GM08714 (cell line): Measurements from ENCODE around the gene C14orf39.

Source experiments
- H3K4me3 ChIP-seq: fragments of 200-500 bp; sonication (Bioruptor generic); 2 replicates; pipeline ENCODE4 v1.5.1; 2014; ENCODE audit warnings: mild to moderate bottlenecking, low read length, inconsistent platforms
- ZNF274 ChIP-seq: IDR thresholded peaks from 2 replicates; pipeline ENCODE4 v1.6.1; 2012; ENCODE audit warnings: mild to moderate bottlenecking, low read depth, low read length

The C14orf39 gene, protein sequence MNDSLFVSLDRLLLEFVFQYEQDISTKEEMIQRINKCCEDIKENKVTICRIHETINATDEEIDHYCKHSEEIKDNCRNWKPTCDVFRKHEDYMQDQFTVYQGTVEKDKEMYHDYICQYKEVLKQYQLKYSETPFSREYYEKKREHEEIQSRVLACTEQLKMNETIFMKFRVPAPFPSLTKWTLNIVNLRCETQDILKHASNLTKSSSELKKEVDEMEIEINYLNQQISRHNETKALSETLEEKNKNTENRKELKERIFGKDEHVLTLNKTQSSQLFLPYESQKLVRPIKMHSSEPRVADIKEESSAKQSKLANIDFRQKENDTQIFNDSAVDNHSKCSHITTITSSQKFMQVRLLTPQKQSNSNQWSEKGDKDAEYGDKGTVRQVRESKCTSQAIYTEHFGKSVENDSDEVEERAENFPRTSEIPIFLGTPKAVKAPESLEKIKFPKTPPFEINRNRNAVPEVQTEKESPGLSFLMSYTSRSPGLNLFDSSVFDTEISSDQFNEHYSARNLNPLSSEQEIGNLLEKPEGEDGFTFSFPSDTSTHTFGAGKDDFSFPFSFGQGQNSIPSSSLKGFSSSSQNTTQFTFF

DNA sequence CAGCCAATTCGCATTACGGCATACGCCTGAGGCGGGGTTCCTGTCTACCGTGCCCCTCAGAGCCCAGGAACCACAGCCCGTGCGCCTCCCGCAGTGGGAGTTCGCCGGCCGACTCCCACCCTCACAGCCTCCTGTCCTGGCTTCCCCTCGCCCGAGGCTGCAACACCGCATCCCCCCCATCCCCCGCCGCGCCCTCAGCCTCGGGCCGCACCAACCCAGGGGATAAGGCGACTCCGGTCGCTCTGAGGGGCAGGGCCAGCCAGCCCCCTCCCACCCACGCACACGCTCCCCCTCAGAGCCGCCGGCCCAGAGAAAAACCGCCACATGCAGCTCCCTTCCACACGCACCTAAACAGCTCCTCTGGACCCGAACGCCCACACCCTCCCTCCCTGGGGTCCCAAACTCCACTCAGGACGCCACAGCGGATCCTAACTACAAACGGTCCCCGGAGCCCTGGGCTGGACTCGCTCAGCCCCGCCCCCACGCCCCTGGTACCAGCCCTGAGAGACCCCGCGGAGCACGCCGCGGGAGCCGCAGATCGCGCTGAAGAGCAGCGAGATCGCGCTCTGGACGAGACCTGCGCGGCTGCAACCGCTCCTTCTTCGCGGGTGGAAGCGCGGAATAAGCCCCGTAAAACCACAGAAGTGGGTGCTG is at the start of gene C14orf39:
Gene C14orf39, minus strand, starts transcription at position 466 of the 654 bp plus-strand sequence. CDS start 985 bp downstream, outside the sequence.
- H3K4me3 ChIP-seq: no peak within 1 kb of the TSS
- TF ChIP-seq ZNF274: no peak

DNA sequence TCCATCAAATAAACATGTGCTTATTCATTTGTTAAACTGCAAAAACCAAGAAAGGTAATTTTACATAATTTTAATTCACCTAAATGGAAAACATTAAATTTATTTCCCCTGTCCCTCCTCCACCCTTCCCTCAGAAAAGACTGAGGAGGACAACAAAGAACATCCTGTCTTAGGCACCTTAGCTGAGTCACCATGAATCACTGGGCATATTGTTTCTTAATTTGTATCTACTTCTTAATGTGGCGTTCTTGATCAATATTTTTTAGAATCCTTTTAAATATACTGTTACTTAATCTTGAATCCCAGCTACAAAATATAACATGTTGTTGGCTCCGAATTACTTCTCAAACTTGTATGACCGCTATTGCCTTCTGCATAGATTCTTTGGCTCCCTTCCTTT is 46.6 kb upstream of the C14orf39 start:
- no peak overlapping the region for H3K4me3 ChIP-seq
- no peak for TF ChIP-seq ZNF274

DNA sequence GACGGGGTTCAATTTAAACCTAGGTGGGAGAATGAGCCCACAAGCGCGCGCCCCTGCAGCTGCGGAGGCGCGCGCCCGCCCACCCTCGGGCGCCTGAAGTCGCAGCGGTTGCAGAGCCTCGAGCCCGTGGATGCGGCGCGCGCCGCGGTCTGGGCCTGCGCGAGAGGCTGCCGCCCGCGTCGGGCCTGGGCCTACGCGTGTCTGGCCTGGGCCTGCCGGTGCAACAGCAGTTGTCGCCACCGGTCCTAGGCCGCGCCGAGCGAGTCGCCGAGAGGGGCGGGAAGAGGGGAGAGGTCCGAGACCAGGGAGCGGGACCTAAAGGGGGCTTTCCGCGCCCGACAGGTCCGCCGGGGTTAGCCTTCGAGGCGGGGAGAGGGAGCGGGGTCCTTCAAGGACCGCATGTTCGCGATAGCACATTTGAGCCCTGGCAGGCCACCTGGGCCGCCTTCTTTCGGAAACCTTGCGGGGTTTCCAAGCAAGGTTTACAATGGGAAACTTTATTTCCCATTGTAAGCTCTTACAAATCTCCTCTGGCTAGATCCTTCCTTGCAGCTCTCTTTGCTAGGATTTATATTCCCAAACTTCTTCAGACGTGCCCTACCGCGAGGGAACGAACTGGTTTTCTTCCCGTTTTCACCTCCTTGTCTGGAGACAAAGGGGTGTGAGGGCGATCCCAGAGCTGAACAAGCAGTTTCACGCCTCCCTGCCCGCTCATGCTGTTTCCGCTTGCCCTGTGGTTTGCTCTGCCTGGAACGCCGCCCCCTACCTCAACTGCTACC is 29.8 kb upstream of the C14orf39 start:
- no peak overlapping the region; the same call in 1 of the 2 replicates for H3K4me3 ChIP-seq
- TF ChIP-seq ZNF274: no peak

GRCh38 chr14:60514741-60515491 is 29.1 kb upstream of the C14orf39 start:
- no peak for TF ChIP-seq ZNF274
- H3K4me3 ChIP-seq: peak overlapping the region; percentile 51

DNA sequence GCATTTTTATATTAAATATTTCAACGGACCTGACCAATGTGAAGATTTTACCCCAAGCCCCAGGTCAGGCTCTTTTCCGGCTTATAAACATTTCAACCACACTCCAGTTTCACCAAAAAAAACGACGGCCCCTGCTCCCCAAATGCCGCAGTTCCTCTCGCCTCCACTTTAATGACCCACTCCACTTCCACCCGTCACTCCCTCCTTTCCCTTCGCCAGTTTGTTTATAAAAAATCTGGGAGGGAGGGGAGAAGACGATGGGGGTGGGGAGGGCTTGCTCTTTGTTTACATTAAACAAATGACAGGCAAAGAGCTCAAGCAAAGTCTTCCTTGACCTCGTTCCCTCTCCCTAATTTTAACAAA is 28.5 kb upstream of the C14orf39 start:
- H3K4me3 ChIP-seq: peak overlapping the region; percentile 51
- TF ChIP-seq ZNF274: no peak

- TF ChIP-seq ZNF274: no peak
- no peak overlapping the region for H3K4me3 ChIP-seq
Measured at GRCh38 chr14:60512973-60513571, 27.2 kb upstream of the C14orf39 start.

DNA sequence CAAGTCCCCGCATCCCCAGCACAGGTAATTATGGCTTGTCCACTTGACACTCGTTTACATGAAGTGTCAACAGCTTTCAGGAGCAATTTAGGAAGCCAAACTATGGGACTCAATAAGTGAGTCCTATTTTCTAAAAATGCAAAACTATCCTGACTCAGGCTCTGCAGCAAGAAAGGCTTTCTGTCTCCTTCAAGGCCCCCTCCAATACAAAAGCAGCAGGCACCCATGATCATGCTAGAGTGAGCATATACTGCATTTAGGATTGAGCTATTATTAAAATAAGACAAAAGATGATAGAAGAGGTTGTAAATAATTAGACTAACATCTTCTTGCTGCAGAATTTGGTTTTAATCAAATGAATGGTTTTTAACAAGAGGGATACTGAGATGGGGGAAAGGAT is 26.3 kb upstream of the C14orf39 start:
- no peak for TF ChIP-seq ZNF274
- no peak overlapping the region for H3K4me3 ChIP-seq

DNA sequence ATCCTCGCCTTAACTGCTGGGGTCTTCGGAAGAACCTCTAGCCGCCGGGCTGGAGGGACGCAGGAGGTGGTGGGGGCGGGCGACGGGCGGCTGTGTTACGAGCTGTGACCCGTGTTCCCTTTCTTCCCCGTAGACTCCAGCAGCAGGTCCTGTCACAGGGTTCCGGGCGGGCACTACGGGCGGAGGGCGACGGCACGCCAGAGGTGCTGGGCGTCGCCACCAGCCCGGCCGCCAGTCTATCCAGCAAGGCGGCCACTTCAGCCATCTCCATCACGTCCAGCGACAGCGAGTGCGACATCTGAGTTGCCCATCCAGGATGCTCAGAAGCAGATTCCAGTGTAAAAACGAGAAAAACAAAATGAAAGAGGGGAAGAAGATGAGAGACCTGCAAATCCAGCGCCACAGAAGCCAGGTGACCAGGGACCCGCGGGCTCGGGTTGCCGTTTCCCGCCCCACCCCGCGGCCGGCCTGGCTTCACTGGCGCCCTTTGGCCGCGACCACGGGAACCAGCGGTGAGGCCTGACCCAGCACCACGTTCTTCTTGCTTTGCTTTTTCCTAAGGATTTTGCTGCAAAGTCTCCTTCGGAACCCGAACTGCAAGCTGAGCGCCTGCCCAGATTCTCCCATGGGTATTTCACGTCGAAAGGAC is 25.2 kb upstream of the C14orf39 start:
- TF ChIP-seq ZNF274: no peak
- H3K4me3 ChIP-seq: no peak overlapping the region

DNA sequence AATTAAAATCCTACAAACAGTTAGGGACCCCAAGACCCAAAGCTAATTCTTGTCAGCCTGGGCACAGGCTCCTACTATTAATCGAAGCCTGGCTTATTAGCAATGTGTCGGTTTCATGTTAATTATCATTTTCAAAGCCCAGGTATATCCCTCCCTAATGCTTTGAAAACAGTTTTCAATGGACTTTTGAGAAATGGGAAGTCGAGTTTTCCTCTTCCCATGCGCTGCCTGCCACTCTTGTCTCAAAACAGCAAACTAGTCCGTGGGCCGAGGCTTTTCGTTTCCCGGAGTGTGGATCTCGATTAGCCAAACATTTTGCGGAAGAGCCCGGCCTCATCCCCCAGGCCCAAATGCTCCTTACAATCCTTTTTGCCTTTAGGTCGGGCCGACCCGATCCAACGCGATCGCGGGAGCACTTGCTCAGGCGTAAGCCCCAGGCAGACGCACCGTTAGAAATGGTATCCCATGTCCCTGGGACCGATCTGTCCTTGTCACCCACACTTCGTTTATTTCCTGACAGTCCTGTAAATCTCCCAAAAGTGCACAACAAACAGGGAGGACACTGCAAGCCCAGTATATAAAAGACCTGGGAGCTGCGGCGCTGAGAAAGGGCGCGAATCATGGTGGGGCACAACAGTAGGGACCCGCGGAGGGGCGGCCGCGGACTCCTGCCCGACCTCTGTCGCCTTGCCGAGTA is 24.5 kb upstream of the C14orf39 start:
- no peak overlapping the region for H3K4me3 ChIP-seq
- TF ChIP-seq ZNF274: no peak

DNA sequence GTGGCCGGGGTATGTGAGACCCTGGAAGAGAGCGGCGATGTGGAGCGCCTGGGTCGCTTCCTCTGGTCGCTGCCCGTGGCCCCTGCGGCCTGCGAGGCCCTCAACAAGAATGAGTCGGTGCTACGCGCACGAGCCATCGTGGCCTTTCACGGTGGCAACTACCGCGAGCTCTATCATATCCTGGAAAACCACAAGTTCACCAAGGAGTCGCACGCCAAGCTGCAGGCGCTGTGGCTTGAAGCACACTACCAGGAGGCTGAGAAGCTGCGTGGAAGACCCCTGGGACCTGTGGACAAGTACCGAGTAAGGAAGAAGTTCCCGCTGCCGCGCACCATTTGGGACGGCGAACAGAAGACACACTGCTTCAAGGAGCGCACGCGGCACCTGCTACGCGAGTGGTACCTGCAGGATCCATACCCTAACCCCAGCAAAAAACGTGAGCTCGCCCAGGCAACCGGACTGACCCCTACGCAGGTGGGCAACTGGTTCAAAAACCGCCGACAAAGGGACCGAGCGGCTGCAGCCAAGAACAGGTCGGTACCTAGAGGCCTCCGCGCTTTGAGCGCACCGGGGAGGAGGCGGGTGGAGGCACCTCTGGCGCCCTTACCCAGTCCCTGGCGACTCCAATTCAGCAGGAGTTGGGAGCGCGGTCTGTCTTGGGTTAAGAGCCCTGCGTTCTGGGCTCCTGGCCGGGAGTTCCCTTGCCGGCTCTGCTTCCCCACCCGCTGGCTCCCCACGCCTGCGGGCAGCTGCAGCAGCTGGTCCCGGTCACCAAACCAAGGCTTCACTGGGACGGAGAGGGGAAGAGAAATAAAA is 23.8 kb upstream of the C14orf39 start:
- no peak overlapping the region for H3K4me3 ChIP-seq
- TF ChIP-seq ZNF274: no peak

DNA sequence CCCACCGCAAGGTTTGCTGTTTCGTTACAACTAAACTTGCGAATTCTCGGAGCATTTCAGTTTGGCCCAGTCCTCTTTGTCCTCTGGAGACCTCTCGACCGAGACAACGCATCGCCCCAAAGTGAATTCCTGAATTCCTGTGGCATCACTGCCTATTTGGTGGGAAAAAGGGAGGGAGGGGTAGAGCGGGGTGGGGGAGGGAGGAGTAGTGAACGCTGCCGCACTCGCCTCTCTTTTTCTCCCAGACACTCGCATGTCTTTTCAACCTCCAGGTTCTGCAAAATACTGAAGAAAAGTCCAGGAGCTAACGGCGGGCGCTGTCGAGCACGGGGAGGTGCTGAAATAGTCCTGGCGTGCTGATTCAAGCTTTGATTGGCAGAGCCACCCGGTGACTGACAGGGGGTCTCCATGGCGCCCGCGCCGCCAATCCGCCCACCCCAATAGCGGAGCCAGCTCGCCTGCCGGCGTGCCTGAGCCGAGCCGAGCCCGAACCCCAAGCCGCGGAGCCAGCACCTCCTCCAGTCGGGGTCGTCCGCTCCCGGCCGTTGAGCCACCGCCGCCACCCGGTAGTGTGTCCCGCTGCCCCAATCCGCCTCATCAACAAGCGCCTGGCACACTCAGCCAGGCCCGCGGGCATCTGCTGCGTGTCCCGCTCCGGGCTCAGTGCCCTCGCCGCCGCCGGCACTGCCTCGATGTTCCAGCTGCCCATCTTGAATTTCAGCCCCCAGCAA is 23.0 kb upstream of the C14orf39 start, which contains the start of gene SIX6:
Gene SIX6, plus strand, starts transcription at position 440 of the 731 bp plus-strand sequence. Its CDS starts 253 bp downstream, at position 693.
- no peak within 1 kb of the TSS for H3K4me3 ChIP-seq
- TF ChIP-seq ZNF274: no peak
